ENCODE measurements around the gene CD63. TPM values are rescaled to one million over a fixed set of nuclear protein-coding genes. Genes with fewer than 3 reads are reported as not detected.

Gene CD63
- total RNA-seq, 1 experiment from 2014 or later, result 367 TPM

DNA sequence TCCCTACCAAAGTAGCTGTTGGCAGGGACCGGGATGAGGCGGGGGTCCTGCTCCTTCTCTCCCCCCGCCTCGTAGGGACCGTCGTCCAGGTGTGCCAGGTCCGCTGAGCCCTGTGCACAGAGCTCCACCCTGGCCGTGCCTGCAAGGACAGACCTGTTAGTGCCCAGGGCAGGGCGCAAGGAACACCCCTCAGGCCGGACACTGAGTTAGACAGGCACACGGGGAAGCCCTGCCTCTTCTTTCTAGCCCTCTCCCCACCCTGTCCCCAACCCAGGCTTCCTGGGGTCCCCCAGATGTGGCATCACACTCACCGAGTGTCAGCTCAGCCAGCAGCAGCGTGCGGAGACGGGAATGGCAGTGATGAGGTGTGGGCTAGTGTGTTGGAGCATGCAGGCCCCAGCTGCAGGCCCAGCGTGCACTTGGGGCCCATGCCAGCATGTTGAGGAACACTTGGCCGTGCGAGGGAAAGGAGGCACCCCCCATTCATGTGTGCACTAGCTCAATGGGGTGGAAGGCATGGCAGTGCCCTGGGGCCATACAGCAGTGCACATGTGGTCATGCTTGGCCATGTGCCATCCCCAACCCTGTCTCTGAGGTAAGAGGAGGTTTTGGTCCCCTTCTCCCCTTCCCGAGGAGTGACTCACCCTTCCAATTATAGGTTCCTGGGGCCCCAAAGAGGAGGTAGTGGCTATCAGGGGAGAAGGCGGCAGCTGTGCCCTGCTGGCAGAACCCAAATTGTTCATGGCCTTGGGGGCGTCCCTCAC is 28.4 kb downstream of the CD63 start:
- no peak for TF ChIP-seq EZH2 (IDR thresholded peaks at IDR 0.05; ENCODE audit: borderline replicate concordance, low read depth, low read length, poor library complexity, severe bottlenecking)
- TF ChIP-seq, protein P1, sequence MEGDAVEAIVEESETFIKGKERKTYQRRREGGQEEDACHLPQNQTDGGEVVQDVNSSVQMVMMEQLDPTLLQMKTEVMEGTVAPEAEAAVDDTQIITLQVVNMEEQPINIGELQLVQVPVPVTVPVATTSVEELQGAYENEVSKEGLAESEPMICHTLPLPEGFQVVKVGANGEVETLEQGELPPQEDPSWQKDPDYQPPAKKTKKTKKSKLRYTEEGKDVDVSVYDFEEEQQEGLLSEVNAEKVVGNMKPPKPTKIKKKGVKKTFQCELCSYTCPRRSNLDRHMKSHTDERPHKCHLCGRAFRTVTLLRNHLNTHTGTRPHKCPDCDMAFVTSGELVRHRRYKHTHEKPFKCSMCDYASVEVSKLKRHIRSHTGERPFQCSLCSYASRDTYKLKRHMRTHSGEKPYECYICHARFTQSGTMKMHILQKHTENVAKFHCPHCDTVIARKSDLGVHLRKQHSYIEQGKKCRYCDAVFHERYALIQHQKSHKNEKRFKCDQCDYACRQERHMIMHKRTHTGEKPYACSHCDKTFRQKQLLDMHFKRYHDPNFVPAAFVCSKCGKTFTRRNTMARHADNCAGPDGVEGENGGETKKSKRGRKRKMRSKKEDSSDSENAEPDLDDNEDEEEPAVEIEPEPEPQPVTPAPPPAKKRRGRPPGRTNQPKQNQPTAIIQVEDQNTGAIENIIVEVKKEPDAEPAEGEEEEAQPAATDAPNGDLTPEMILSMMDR (conservative IDR thresholded peaks at IDR 0.05; ENCODE audit: low read depth, low read length), result no peak
- intact Hi-C loops (cut with micrococcal nuclease; ENCODE audit: unreplicated experiment), result no loop called here
- ChIA-PET CTCF (interaction anchor here (0.6 kb wide), 1 partner anchor 261 kb away, joined by 3 read pairs; no protein-coding TSS in a partner anchor), POLR2A (ENCODE audit: low non-redundant PET) (no interaction called here)
- H3K4me1 ChIP-seq (ENCODE audit: insufficient read depth, low read length, poor library complexity, severe bottlenecking), result peaks cover 9% of the 10 kb centered on the region
- H3K27ac ChIP-seq (ENCODE audit: low read depth, low read length, poor library complexity, severe bottlenecking), result no peak overlapping the region
- no TSS peak for BruUV-seq (replicated peaks)
- H3K9me3 ChIP-seq (ENCODE audit: low read depth, low read length, poor library complexity, severe bottlenecking), result no peaks in the 10 kb centered on the region
- no peaks in the 10 kb centered on the region for H3K27me3 ChIP-seq (replicated peaks; ENCODE audit: insufficient read depth, low read depth, low read length, poor library complexity)
- H3K4me3 ChIP-seq (ENCODE audit: low read depth, low read length, poor library complexity, severe bottlenecking), result no peak overlapping the region
- DNase-seq (ENCODE audit: low spot score), result no peak
- no peaks in the 10 kb centered on the region for H3K36me3 ChIP-seq (ENCODE audit: insufficient read depth, low read length, poor library complexity, severe bottlenecking)

DNA sequence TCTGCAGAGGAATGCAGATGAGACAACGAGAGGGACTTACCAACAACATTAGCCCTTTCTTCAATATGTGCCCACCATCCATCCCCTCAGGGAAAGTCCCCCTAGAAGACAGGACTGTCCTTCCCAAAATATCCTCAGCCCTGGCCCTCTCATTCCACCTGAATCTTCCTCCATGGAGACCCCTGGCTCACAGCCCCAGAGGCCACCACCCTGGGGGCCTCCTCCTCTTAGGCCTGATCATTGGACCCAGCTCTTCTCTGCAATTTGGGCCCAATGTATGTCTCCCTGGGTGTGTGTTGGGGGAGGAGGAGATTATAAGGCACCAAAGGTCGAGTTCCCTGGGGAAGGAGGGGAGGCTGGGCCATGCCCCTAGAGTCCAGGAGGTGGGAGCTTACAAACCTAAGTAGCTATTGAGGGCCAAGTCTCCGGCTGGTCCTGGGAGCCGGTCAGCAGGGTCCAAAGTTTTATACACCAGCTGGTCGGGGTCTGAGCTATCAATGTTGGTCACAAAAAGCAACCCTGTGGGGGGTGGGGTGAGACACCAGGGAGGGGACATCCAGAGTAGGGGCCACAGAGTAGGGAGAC is 29.2 kb downstream of the CD63 start:
- no peaks in the 10 kb centered on the region for H3K27me3 ChIP-seq (replicated peaks; ENCODE audit: insufficient read depth, low read depth, low read length, poor library complexity)
- H3K9me3 ChIP-seq (ENCODE audit: low read depth, low read length, poor library complexity, severe bottlenecking), result no peaks in the 10 kb centered on the region
- no peak for DNase-seq (ENCODE audit: low spot score)
- intact Hi-C loops (cut with micrococcal nuclease; ENCODE audit: unreplicated experiment), result no loop called here
- ChIA-PET CTCF (interaction anchor here (0.6 kb wide), 1 partner anchor 262 kb away, joined by 3 read pairs; no protein-coding TSS in a partner anchor), POLR2A (ENCODE audit: low non-redundant PET) (interaction anchor here (0.5 to 0.7 kb wide), 2 partner anchors 44 to 930 kb away, joined by 3 to 8 read pairs; partner anchors contain the start of gene BAZ2A)
- TF ChIP-seq, protein P1 (conservative IDR thresholded peaks at IDR 0.05; ENCODE audit: low read depth, low read length), result no peak
- no peak for TF ChIP-seq EZH2 (IDR thresholded peaks at IDR 0.05; ENCODE audit: borderline replicate concordance, low read depth, low read length, poor library complexity, severe bottlenecking)
- no peak overlapping the region for H3K27ac ChIP-seq (ENCODE audit: low read depth, low read length, poor library complexity, severe bottlenecking)
- no peaks in the 10 kb centered on the region for H3K36me3 ChIP-seq (ENCODE audit: insufficient read depth, low read length, poor library complexity, severe bottlenecking)
- no peak overlapping the region for H3K4me3 ChIP-seq (ENCODE audit: low read depth, low read length, poor library complexity, severe bottlenecking)
- H3K4me1 ChIP-seq (ENCODE audit: insufficient read depth, low read length, poor library complexity, severe bottlenecking), result peaks cover 8% of the 10 kb centered on the region
- BruUV-seq (replicated peaks), result no TSS peak

DNA sequence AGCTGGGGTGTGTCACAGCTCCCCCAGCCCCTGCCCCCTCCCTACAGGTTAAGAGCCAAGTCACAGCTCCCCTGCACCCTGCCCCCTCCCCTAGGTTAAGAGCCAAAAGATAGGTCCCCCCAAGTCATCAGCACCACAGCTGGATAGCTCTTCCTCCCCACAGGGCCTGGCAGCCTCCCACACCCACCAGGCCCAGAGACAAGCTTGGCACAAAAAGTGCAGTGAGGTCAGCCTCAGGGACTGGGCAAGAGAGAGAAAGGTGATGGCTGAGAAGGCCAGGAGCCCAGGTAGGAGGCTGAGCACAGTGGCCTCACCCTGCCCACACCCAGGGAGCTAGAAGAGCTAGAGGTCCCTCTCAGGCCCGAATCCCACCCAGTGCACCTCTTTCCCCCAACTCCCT is 29.8 kb downstream of the CD63 start:
- no TSS peak for BruUV-seq (replicated peaks)
- intact Hi-C loops (cut with micrococcal nuclease; ENCODE audit: unreplicated experiment), result no loop called here
- no peaks in the 10 kb centered on the region for H3K27me3 ChIP-seq (replicated peaks; ENCODE audit: insufficient read depth, low read depth, low read length, poor library complexity)
- H3K4me3 ChIP-seq (ENCODE audit: low read depth, low read length, poor library complexity, severe bottlenecking), result no peak overlapping the region
- POLR2A ChIA-PET (ENCODE audit: low non-redundant PET), result interaction anchor here (0.5 to 0.6 kb wide), 2 partner anchors 180 to 931 kb away, joined by 4 to 8 read pairs; partner anchors contain the start of gene BAZ2A
- peaks cover 2% of the 10 kb centered on the region for H3K4me1 ChIP-seq (ENCODE audit: insufficient read depth, low read length, poor library complexity, severe bottlenecking)
- H3K9me3 ChIP-seq (ENCODE audit: low read depth, low read length, poor library complexity, severe bottlenecking), result no peaks in the 10 kb centered on the region
- no peaks in the 10 kb centered on the region for H3K36me3 ChIP-seq (ENCODE audit: insufficient read depth, low read length, poor library complexity, severe bottlenecking)
- DNase-seq (ENCODE audit: low spot score), result no peak
- TF ChIP-seq EZH2 (IDR thresholded peaks at IDR 0.05; ENCODE audit: borderline replicate concordance, low read depth, low read length, poor library complexity, severe bottlenecking), result no peak
- TF ChIP-seq, protein P1 (conservative IDR thresholded peaks at IDR 0.05; ENCODE audit: low read depth, low read length), result no peak
- CTCF ChIA-PET, result no interaction called here
- H3K27ac ChIP-seq (ENCODE audit: low read depth, low read length, poor library complexity, severe bottlenecking), result no peak overlapping the region
